ENCODE measurements around the gene SPHK1.

SPHK1 gene

DNA sequence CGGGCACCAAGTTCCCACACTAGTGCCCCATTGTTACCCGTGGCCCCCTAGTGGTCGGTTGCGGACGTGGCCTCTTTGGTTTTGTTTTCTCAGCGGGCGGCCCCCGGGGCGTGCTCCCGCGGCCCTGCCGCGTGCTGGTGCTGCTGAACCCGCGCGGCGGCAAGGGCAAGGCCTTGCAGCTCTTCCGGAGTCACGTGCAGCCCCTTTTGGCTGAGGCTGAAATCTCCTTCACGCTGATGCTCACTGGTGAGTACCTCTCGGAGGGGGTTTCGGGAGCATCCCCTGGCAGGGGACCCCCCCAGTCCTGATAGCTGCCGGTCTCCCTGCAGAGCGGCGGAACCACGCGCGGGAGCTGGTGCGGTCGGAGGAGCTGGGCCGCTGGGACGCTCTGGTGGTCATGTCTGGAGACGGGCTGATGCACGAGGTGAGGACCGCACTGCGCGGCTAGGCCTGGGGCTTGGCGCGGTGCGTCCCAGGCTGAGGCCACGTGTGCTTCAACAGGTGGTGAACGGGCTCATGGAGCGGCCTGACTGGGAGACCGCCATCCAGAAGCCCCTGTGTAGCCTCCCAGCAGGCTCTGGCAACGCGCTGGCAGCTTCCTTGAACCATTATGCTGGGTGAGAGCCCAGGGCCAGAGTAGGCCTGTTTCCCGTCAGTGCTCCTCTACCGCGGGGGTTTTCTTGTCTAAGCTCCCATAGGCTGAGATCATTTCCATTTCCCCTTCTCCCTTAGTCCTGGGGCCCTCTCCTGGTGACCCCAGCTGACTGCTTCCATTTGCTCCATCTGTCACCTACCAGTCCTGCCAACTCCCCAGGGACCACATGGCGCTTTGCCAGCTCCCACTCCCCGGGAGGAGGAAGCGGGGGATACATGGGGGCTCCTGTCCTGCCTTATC is 1.7 kb downstream of the SPHK1 start:
- peak; percentile 83 for DNase-seq

DNA sequence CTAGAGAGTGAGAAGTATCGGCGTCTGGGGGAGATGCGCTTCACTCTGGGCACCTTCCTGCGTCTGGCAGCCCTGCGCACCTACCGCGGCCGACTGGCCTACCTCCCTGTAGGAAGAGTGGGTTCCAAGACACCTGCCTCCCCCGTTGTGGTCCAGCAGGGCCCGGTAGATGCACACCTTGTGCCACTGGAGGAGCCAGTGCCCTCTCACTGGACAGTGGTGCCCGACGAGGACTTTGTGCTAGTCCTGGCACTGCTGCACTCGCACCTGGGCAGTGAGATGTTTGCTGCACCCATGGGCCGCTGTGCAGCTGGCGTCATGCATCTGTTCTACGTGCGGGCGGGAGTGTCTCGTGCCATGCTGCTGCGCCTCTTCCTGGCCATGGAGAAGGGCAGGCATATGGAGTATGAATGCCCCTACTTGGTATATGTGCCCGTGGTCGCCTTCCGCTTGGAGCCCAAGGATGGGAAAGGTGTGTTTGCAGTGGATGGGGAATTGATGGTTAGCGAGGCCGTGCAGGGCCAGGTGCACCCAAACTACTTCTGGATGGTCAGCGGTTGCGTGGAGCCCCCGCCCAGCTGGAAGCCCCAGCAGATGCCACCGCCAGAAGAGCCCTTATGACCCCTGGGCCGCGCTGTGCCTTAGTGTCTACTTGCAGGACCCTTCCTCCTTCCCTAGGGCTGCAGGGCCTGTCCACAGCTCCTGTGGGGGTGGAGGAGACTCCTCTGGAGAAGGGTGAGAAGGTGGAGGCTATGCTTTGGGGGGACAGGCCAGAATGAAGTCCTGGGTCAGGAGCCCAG is 2.8 kb downstream of the SPHK1 start:
- no peak for DNase-seq

DNA sequence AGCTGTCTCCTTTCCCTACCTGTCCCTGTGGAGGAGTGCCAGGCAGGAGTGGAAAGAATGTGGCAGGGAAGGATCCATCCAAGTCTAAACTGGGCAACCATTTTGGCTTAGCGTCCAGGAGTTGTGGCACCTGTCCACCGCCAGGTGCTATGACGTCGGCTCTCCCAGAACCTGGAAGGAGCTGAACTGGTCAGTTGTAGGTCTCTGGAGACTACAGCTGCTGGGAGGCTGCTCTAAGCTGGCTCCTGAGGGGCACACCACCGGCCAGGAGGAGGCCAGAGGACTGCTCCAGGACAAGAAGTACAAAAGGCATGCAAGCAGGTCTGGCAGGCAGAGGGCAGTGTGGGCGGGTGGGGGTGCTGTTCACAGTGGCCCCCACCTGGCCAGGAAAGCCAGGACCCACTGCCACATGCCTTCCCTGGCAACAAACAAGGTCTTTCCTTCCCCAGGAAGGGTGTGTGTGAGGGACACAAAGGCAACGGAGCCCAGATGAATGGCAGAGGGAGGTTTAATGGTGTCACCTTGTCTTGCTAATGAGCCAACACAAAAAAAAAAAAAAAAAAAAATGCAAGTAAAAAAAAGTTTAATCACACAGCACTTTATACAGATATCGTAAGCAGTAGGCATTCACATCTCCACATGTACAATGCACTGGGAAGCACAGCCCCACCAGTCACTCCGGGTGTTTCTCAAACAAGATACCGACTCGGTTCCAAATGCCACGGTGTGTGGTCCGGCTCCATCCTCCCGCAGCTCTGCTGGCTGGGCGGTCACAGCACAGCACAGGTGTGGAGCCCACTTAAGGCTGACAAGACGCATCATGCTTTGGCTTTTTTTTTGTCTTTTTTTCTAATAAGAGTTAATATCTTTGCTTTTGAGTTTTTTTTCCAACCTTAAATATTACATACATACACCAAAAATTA is 4.8 kb downstream of the SPHK1 start:
- DNase-seq = no peak

DNA sequence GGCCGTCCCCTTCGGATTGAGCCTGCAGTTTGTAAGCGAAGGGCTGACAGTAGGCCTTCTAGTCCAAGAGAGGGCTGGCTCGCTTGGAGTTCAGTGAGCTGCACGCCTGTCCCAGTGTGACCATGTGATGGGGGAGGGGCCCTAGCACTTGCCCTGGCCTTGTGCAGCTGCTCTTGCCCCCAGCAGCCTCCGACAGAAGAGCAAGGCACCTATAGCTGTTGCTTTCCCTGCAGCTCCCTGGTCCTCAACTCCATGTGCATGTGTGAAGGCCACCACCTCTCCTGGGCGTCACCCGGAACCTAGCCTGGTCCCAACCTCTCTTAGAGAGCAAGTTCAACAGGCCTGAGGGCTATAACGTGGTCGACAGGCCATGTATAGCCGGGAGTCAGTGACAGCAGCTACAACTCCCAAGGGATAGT is 5.6 kb downstream of the SPHK1 start:
- DNase-seq = no peak

DNA sequence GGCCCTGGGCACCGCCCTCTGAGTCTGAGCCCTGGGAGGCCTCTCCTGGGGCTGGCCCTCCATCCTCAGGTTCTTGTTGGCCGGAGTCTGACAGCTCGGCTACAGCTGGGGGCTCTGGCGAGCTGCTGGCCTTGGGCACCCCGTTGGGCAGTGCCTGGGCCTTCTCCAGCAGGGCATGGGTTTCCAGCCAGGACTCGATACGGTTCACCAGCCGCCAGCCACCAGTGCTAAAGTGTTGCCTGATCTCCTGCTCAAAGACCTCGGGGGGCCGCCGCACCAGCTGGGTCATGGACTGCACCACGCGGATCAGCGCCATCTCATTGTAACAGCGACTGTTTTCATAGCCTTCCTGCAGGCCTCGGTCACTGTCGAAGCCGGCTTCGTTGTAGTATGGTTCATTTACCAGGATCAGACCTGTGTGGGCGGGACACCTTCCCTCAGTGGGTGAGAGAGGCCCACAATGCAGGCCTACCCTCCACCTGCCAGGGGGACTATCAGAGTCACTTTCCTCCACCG is 6.8 kb downstream of the SPHK1 start:
- DNase-seq = no peak

DNA sequence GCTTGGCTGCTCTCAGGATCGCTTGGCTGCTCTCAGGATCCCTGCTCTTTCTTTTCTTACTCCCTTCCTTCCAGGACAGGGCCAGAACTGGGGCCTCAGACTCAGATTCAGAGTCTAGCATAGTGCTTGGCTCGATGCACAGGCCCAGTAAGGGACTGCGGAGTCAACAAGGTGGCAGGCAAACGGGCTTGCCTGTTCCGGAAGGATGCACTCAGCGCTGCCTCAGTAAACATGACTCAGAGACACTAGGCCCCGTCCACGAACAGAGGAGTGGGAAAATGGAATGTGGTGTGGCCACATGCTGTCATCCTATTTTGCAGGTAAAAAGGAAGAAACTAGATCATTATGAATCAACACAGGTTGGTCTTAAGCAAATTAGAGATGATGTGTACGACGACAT is 9.8 kb downstream of the SPHK1 start:
- DNase-seq = no peak

DNA sequence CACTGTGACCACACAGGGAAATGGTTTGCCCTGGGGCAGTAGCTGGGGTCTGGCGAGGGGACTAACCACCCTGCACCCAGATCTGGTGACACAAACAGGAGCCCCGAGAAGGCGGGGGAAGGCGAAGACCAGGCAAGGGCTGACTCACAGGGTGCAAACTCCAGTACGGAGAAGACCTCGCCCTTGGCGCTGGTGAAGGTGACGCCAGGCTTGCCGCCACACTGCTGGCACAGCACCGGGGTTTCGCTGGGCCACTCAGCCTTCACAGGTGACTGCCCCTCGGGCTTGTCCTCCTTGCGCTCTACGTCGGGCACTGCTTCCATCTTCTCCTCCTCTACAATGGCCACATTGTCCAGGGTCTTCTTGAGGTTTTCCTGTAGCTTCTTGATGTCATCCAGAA is 11.6 kb downstream of the SPHK1 start:
- DNase-seq = no peak

DNA sequence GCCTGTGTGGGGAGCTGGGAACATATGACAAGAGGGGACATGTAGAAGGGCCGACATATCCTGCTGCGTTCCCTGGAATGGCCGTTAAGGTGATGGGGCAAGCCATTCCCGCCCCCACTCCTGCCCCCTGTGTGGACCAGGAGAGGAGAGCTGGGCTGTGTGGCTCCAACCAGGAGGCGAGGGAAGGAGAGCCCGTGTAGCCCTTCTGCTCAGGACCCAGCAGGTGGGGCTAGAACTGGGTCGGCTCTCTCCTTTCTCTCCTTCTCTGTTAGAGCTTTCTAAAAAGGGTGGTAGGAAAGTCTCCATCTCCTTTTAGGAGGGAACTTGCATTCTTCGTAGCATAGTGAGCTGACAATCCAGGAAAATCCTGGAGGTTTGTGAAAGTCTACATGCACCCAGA is 12.8 kb downstream of the SPHK1 start:
- DNase-seq = no peak

DNA sequence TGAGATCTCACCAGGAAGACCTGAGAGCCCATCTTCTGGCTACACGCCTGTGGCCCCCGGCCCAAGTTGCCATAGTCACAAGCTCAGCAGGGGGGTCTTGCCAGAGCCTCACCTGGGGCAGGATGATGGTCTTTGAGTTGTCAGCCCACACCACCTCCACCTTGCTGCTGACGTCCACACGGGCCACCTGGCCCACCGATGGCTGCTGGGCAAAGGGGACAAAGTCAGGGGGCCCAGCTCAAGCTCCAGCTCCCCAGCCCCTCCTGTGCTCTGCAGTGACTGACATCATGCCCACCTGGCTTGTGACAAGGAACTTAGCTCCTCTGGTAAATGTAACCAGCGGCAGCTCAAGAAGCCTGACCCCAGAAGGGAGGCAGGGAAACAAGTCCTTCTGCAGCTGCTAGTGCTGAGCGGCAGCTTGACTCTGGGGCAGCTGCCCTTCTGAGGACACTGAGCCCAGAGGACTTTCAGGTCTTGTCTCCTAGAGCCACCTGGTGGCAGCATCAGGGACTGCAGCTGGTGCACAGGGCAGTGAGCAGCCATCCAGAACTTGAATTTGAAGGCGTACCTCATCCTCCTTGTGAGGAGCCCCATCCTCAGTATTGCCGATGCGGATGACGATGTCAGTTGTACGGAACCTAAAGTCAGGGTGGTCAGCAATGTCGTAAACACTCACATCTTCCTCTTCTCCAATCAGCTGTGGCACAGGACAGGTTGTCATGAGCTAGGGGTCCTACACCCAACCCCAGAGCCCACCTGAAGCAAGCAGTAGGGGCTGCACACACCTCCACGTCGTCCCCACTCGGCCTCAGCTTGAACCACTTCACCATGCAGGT is 13.5 kb downstream of the SPHK1 start:
- peak; percentile 87 for DNase-seq

DNA sequence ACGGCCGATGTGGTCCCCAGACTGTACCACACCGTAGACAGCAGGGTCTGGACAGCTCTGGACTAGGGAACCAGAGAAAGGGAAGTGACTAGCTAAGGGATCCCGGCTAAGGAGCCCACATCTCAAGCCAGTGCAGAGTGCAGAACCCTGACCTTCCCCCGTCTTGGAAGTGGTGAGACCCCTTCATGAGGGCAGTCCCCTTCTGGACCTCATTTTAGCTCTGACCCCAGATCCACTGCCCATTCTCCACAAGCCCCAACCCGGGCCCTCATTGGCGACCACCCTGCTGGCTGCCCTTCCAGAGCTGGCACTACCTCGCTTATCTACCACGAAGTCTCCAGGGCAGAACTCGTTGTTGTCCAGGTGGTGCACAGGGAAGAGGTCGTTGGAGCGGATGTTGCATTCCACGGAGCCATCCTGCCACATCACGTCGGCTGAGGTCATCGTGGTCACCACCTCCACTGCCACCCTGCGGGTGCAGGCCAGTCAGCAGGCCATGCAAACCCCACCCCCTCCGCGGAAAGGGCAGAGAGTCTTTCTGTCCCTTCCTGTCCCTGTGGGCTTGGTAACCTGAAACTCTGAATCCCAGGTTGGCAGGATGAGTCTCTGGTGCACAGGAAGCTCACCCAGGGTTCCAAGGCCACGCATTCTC is 14.2 kb downstream of the SPHK1 start:
- DNase-seq = no peak

DNA sequence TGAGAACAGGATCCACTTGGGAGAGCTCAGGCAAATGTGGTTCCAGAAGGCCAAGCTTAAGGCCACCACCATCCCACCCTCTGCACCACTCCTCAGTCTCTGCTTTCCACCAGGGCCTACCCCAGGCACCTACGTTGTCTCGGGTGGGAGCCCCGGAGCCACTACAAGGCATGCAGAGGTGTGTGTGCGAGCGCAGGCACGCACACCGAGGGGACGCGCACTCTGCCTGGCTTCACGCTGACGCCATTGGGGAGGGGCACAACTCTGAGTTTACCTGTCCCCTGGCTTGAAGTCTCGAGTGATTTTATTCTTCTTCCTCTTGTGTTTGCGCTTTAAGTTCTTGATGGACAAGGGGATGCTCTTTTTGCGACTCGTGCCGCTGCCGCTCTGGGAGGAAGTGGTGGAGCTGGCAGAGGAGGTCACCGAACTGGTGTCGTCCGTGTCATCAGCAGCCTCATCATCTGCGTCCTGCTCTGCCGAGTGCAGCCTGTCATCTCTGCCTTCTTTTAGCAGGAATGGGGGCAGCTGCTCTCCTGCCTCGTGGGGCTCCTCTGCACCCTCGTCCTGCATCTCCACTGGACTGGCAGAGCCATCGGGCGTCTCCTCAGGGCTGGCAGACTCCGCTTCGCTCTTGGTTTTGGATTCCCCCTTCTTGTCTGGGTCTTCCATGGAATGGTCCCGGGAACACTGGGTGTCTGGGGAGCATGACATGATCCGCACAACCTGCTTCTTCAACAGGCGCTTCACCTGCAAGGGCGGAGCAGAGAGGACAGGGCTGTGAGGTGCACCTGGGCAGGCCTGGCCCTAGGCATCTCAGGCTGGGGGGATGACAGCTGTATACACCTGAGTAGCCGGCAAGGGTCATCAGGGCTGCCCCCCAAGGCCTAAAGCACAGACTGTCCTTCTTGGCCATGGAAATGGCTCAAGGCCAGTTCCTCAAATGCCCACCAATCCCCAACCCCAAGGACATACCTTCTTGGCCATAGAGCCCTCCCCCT is 15.1 kb downstream of the SPHK1 start:
- DNase-seq = no peak

DNA sequence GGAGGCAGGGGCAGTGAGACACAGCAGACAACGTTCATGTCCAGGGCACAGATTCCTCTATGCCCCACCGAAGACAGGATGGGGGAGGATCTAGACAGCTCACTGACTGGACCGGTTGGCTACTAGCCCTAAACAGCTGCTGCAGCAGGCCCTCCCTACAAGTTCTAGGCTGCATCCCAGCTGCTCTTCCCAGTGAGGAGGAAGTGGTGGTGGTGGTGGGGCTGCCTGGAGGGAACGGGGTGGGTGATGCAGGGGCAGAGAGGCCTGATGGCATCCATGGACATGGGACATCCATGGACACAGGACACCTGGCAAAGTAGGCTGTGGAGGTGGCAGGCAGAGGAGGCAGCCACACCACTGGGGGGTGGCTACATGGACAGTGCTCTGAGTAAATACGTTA is 18.3 kb downstream of the SPHK1 start:
- no peak for DNase-seq

DNA sequence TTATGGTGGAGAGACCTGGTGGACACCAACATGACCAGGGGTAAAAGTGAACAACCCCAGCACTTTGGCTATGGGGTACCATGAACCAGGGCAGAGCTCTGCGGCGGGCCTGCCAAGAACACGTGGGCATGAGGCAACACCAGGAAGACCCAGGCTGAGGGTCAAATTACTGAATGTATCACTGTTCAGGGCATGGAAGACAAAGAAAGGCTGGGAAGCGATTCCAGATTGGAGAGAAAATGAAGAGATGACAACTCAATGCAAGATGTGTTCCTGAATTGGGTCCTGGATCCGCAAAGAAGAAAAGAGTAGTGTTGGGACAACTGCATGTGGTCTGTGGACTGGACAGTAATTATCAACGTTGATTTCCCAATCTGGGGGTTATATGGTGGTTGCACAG is 19.8 kb downstream of the SPHK1 start:
- no peak for DNase-seq

DNA sequence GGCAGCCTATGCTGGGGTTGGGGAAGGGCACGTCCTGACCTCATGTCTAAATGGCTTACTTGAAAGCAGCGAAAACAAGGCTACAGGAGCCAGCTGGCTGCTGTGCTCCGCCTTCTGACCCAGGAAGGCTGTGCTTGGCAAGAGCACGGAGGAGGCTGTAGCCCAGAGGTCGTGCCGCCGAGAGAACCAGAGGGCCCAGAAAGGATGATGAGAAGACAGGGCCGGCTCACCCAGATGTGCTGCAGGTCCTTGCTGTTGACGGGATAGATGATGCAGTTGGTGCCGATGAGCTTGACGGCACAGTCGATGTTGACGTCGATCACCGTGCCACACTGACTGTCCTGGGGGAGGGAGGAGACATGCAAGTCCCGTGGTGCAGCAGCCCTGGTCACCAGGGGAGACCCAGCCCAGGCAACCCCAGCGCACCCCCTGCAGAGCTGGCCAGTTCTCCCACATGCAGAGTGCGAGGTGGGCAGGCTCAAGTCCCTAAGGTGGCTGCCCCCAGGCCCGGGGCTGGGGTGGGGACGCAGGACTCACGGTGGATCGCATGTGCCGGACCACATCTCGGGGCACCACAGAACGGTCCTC is 20.7 kb downstream of the SPHK1 start:
- DNase-seq = no peak

DNA sequence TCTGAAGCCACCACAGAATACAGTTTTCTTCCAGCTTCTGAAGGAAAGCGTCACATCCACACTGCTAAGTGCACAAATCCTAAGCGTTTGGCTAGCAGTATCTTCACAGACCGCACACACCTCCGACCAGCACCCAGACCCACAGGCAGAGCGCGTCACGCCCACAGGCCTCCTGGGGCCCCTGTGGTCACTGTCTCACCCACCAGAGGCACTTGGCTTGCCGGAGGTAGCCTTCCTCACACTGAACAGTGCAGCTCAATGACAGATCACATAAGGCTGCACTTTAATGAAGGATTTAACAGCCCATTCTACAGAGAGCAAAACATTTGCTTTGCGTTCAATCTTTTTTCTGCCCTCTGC is 21.2 kb downstream of the SPHK1 start:
- no peak for DNase-seq

DNA sequence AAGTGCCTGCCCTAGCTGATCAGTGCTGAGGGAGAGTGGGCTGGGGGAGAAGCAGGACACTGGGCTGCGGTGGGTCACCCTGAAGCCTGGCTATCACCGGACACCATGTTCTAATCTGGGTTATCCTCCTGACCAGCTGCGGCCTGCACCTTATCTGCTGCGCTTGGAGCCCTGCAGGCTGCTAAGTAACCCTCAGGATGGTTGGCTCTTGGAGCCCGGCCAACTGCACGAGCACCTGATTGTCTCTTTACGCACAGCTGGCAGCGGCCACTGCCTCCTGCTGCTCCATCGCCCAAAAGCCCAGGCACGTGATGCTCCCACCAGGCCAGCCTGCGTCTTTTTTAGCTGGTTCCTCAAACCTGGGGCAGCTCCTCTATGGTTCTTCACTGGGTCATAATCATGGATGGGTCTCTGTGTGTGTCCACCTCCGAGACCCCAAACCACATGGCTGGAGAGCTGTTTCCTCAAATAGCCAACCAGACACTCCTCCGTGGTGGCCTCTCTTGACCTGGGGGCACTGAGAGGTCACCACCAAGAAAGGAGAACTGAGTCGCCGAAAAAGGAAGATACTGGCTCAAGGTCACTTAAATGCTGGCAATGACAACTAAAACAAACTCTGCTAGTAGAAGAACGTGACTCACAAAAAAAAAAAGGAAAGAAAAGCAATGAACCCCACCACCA is 21.7 kb downstream of the SPHK1 start:
- no peak for DNase-seq

DNA sequence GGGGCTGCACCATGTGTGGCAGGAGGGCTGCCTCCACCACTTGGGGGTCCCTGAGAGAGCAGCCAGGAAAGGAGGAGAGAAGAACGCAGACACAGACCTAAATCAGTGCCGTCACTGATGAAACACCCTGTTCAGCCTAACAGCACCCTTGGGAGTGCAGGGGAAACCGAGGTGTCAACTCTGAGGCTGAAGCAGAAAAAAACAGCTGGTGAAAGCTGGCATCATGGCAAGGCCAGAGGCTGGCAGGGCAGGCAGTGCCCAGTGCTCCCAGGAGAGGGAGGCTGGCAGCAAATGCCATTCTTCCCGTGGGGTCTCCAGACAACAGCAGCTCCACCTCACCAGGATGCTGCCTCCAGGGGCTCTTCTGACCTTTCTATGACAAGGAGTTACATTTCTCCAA is 23.1 kb downstream of the SPHK1 start:
- DNase-seq = no peak

DNA sequence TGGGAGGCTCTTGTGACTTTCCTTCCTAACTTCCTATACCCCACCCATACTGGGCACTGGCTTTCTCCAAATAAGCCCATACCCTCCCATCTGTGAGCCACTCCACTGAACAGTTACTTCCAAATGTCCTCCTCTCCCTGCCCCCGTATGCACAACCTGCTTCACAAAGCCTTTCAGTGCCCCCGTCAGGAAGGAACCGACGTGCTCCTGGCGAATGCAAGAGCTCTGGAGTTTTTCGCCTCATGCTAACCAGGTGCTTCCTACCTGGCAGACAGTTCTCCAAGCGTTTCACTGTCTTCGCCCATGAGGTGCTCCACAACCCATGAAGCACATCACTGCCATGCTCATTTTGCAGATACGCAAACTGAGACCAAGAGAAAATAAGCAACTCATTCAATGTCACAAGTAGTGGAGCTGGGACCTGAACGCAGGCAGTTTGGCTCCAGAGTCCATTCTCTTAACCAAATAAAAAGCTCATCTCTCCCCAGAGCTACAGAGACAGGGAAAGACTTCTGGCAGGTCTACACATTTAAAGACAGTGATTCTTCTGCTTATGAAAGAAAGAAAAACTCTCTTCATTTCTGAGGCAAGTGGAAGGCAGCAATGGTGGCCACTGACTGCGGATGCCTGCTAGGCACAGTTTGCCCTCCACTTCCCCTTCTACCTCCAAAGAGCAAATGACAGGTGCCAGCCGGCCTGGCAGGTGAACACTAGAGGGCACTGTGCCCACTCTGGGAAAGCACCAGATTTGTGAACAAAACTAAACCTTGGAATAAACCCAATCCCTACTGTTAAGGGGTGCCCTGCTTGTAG is 23.8 kb downstream of the SPHK1 start:
- DNase-seq = peak; percentile 72
